Heart left ventricle (tissue), 16 donors: ENCODE results near the gene ATP7B. TPM values are rescaled to one million over a fixed set of nuclear protein-coding genes. Genes with fewer than 3 reads are reported as not detected.
A peak's percentile ranks its signal among the peaks of the same experiment; 100 is the strongest.

Experiments used
- ATAC-seq, 4 donors: fragments of 200-7000 bp; cut with Tn5 transposase; one replicate each; pipeline ENCODE4 v1.9.1; 2020 to 2022; ENCODE audit warnings: moderate library complexity in 4 of 4, mild to moderate bottlenecking in 3 of 4, moderate number of reproducible peaks in 1 of 4
- DNase-seq, 5 donors: peaks; one replicate each; pipeline ENCODE4 v3.0.0-alpha.2; 2020
- H3K27ac ChIP-seq, 12 donors: fragments of 200-600 bp; sonication (generic) in 4 of 12; one replicate each; pipeline versions ENCODE4 v1.5.0 to v1.8.0; 2016 to 2022; ENCODE audit warnings: mild to moderate bottlenecking in 2 of 12
- H3K27me3 ChIP-seq, 9 donors: fragments of 200-600 bp; sonication (generic) in 2 of 9; one replicate each; pipeline versions ENCODE4 v1.5.1 to v1.8.0; 2016 to 2022; ENCODE audit warnings: mild to moderate bottlenecking in 3 of 9
- H3K36me3 ChIP-seq, 9 donors: fragments of 200-600 bp; sonication (generic) in 2 of 9; one replicate each; pipeline versions ENCODE4 v1.5.0 to v1.8.0; 2018 to 2022; ENCODE audit warnings: mild to moderate bottlenecking in 2 of 9
- H3K4me1 ChIP-seq, 12 donors: fragments of 200-600 bp; sonication (generic) in 4 of 12; one replicate each; pipeline versions ENCODE4 v1.5.0 to v1.8.0; 2016 to 2022; ENCODE audit warnings: mild to moderate bottlenecking in 3 of 12
- H3K4me3 ChIP-seq, 12 donors: fragments of 200-600 bp; sonication (generic) in 4 of 12; one replicate each; pipeline versions ENCODE4 v1.5.0 to v1.8.0; 2017 to 2022; ENCODE audit warnings: mild to moderate bottlenecking in 9 of 12, moderate library complexity in 4 of 12
- H3K9me3 ChIP-seq, 12 donors: fragments of 200-600 bp; sonication (generic) in 4 of 12; one replicate each; pipeline versions ENCODE4 v1.5.0 to v1.8.0; 2016 to 2022; ENCODE audit warnings: mild to moderate bottlenecking in 1 of 12
- POLR2A ChIP-seq, 2 donors: fragments of 450-650 bp; IDR thresholded peaks; one replicate each; pipeline ENCODE4 v1.6.1; 2017; ENCODE audit warnings: antibody characterized with exemption in 2 of 2, mild to moderate bottlenecking in 2 of 2, moderate library complexity in 2 of 2
- WGBS, 4 donors: extraction: QIAGEN DNeasy Blood & Tissue Kit in 2 of 4; methylation state at CpG; one replicate each; pipeline versions ENCODE4 v1.1.5 to v1.1.7; 2013 to 2018; 5-methylcytosine and 5-hydroxymethylcytosine counted together
- intact Hi-C, 10 donors: fragments of 100-400 bp; cut with DNase I; formaldehyde crosslinking; loops; one replicate each; pipeline versions ENCODE4 v1.11.1 to v1.14.2; 2022
- polyA plus RNA-seq, 2 donors: library from polyadenylated mRNA; stranded (reverse); fragments of 200-250 nt; gene quantifications; one replicate each; pipeline ENCODE4 v1.2.3, GENCODE V29; 2013
- total RNA-seq, 9 donors: library from RNA; depleted of rRNA in 2 of 9; stranded (reverse); fragments of >200 nt in 2 of 9; fragmentation: NEBNext Ultra II Directional in 3 of 9; extraction: Animal tissue kit (Norgen Biotek cat#: 25700) in 3 of 9; gene quantifications; one replicate each; pipeline versions ENCODE4 v1.1.0 to v1.2.4, GENCODE V29; 2016 to 2023
- TF ChIP-seq, protein P1 (sequence below), 12 donors: fragments of 200-600 bp; sonication (generic) in 4 of 12; IDR thresholded peaks; one replicate each; pipeline versions ENCODE4 v1.5.0 to v1.8.0; 2018 to 2022; ENCODE audit warnings: antibody characterized with exemption in 12 of 12, mild to moderate bottlenecking in 5 of 12
- donor health status: ischemic (EF 13 %, LVEDD 7.1; RV severe dilation, severe dysfunction).
- donor health status: healthy with polysubstance abuse.
- donor health status: DM: no; HTN: yes; CAD: no.
- donor health status: DM: no; HTN: no; CAD: no.
- donor health status: ischemic (EF 25% LVEDD 6.9; RV normal size, moderate dysfunction).
- donor health status: ischemic (EF 25% LVEDD 5.7; RV mildly dilated, moderate dysfunction).
- donor health status: healthy.
- donor health status: DM: yes; HTN: yes; CAD: no.
- donor health status: ischemic (EF 35%, LVEDD 5.7; RV mildly dilated, moderate dysfunction).
- donor health status: nonischemic (EF 11% LVEDD 7.7; RV severe dilation, severe dysfunction).
- donor health status: DM: yes; HTN: yes; CAD: no.
- donor health status: PGD.
- donor health status: ischemic (EF 29% LVEDD 5.4; RV normal size, mild dysfunction).
- donor health status: nonischemic (EF 23%, LVEDD 6.1; RV moderate dilation, normal function).

ATP7B gene
- total and polyA plus RNA-seq, 11 donors, result 2.7 to 11.4 (median 4.3) TPM

DNA sequence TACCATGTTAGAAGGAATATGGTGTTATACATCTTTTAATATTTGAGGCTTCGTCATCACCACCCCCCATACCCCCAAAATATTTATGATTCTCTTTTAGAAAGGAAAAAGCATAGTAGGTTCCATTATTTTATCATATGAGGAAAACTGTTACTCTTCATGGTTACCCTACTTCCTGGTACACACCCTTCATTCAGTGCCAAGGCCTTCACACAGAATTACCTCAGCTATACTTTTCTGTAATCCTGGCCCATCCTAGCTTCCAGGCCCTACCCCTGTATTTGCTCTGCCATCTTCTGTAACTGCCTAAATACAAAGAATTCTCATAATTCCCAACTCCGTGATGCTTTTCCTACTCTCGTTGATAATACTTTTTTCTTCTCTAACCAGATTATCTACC, 8.9 kb upstream of the ATP7B start:
- H3K4me1 ChIP-seq, result no peaks in the 10 kb centered on the region
- intact Hi-C loops, result no loop called here
- no peak overlapping the region for H3K4me3 ChIP-seq
- H3K27me3 ChIP-seq, result no peaks in the 10 kb centered on the region
- TF ChIP-seq, protein P1, sequence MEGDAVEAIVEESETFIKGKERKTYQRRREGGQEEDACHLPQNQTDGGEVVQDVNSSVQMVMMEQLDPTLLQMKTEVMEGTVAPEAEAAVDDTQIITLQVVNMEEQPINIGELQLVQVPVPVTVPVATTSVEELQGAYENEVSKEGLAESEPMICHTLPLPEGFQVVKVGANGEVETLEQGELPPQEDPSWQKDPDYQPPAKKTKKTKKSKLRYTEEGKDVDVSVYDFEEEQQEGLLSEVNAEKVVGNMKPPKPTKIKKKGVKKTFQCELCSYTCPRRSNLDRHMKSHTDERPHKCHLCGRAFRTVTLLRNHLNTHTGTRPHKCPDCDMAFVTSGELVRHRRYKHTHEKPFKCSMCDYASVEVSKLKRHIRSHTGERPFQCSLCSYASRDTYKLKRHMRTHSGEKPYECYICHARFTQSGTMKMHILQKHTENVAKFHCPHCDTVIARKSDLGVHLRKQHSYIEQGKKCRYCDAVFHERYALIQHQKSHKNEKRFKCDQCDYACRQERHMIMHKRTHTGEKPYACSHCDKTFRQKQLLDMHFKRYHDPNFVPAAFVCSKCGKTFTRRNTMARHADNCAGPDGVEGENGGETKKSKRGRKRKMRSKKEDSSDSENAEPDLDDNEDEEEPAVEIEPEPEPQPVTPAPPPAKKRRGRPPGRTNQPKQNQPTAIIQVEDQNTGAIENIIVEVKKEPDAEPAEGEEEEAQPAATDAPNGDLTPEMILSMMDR (IDR thresholded peaks at IDR 0.05), result no peak
- TF ChIP-seq POLR2A (IDR thresholded peaks at IDR 0.05), result no peak
- WGBS, 4 donors, result 91 to 95% (median 93%) methylated on average over 3 of the region's 3 CpGs
- peaks cover 0 to 82% (median 64%) of the 10 kb centered on the region in 9 donors for H3K36me3 ChIP-seq
- no peak overlapping the region for H3K27ac ChIP-seq
- DNase-seq (no peak), ATAC-seq (no peak)
- no peaks in the 10 kb centered on the region for H3K9me3 ChIP-seq

DNA sequence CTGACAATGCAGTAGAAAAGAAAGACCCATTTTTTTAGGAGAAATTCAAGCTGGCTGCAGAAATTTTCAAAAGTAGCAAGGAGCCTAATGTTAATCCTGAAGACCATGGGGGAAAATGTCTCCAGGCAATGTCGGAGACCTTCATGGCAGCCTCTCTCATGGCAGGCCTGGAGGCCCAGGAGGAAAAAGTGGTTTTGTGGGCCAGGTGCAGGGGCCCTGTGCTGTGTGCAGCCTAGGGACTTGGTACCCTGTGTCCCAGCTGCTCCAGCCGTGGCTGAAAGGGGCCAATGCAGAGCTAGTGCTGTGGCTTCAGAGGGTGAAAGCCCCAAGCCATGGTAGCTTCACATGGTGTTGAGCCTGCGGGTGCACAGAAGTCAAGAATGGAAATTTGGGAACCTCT, 5.0 kb upstream of the ATP7B start:
- H3K9me3 ChIP-seq, result no peaks in the 10 kb centered on the region
- no peak for TF ChIP-seq POLR2A (IDR thresholded peaks at IDR 0.05)
- TF ChIP-seq, protein P1 (IDR thresholded peaks at IDR 0.05), result no peak
- intact Hi-C loops, result loop anchor here in 3 of 10 donors (10.0 kb wide), 4 partner anchors 81 to 439 kb away; partner anchors contain the start of genes CKAP2 (in 1 of the 3) and VPS36 (in 1 of the 3)
- DNase-seq (no peak), ATAC-seq (no peak)
- H3K27ac ChIP-seq, result no peak overlapping the region
- no peak overlapping the region for H3K4me3 ChIP-seq
- peaks cover 0 to 43% (median 29%) of the 10 kb centered on the region in 9 donors for H3K36me3 ChIP-seq
- H3K4me1 ChIP-seq, result peaks cover 0 to 17% (median 14%) of the 10 kb centered on the region in 12 donors
- 94 to 97% (median 95%) methylated on average over 3 of the region's 3 CpGs for WGBS, 4 donors
- H3K27me3 ChIP-seq, result peaks cover 0 to 4% (median 0%) of the 10 kb centered on the region in 9 donors

- Histone ChIP-seq H3K9me3 (no peaks in the 10 kb centered on the region), H3K36me3 (peaks cover 0 to 7% (median 1%) of the 10 kb centered on the region in 9 donors), H3K4me1 (peaks cover 0 to 32% (median 21%) of the 10 kb centered on the region in 12 donors), H3K27ac (peak overlapping the region in 11 of 12 donors; percentile 27 to 89 (median 81)), H3K27me3 (peaks cover 0 to 9% (median 0%) of the 10 kb centered on the region in 9 donors), H3K4me3 (peak overlapping the region; percentile 63 to 98 (median 88))
- DNase-seq (no peak), ATAC-seq (peak in 1 of 4 donors; percentile 0)
- TF ChIP-seq POLR2A (IDR thresholded peaks at IDR 0.05), result no peak
- TF ChIP-seq, protein P1 (IDR thresholded peaks at IDR 0.05), result no peak
- intact Hi-C loops, result loop anchor here in 4 of 10 donors (1.0 to 10.0 kb wide), 8 partner anchors 45 to 442 kb away; partner anchors contain the start of genes CKAP2 (in 1 of the 4), VPS36 (in 1 of the 4) and WDFY2 (in 1 of the 4)
- WGBS, 4 donors, result 0 to 1% (median 0%) methylated on average over 8 of the region's 8 CpGs
Measured at GRCh38 chr13:52012512-52012836, 1.2 kb upstream of the ATP7B start.

DNA sequence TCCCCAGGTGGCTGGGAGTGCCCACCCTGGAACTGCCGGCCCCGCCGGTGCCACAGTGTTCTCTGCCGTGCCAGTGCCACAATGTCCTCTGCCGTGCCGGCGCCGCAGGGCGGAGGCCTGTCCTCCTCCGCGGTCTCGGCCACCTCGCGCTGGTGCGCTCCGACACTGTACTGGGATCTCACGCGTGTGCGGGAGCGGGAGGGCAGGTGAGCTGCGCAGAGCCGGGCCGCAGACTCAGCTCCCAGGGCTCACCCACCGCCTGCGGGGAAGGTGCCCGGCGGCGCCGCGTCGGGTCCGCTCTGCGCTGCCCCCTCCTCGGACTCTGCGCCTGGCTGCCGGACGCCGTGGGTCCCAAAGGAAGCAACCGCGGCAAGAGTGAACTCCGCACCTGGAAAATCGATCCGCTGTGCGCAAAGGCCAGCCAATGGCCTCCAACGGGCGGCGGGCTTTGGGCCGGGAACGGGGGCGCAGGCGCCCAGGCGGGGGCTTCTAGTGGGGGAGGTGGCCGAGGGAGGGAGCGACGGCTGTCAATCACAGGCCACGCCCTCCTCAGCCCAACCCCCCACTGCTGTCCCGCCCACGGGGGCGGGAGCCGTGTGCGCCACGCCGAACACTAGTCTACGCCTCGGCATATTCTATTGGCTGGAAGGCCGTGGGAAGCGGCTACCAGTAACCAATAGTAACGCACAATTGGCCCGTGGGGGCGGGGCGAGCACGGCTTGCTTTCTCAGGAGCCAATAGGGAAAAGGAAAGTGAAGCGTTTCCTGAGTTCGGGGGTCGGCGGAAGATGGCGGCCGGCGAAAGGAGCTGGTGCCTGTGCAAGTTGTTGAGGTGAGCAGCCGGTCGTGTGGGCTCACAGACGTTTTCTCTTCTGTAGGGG, 622 bp upstream of the ATP7B start, which contains the start of gene ALG11:
Gene ALG11, plus strand, starts transcription at position 767 of the 880 bp plus-strand sequence. Its CDS starts 21 bp downstream, at position 788.
- H3K27ac ChIP-seq, result peak within 1 kb of the TSS; percentile 64 to 90 (median 84)
- 0% methylated on average over 31 to 82 of the region's 82 CpGs for WGBS, 4 donors
- intact Hi-C loops, result loop anchor here in 4 of 10 donors (1.0 to 10.0 kb wide), 8 partner anchors 45 to 443 kb away; partner anchors contain the start of genes CKAP2 (in 1 of the 4), VPS36 (in 1 of the 4) and WDFY2 (in 1 of the 4)

More for the DNA sequence above, 622 bp upstream of the ATP7B start, which contains the start of gene ALG11:
- ATAC-seq (peak; percentile 100), DNase-seq (peak; percentile 99 to 100 (median 100))
- H3K36me3 ChIP-seq, result peaks cover 0 to 6% (median 0%) of the 10 kb centered on the region in 9 donors
- peak within 1 kb of the TSS; percentile 63 to 98 (median 91) for H3K4me3 ChIP-seq
- peaks cover 0 to 9% (median 0%) of the 10 kb centered on the region in 9 donors for H3K27me3 ChIP-seq
- TF ChIP-seq POLR2A (IDR thresholded peaks at IDR 0.05), result peak in 1 of 2 donors; percentile 30
- TF ChIP-seq, protein P1 (IDR thresholded peaks at IDR 0.05), result peak in 2 of 12 donors; percentile 5 to 16
- peaks cover 0 to 32% (median 21%) of the 10 kb centered on the region in 12 donors for H3K4me1 ChIP-seq
- H3K9me3 ChIP-seq, result no peaks in the 10 kb centered on the region
